ENCODE data around the gene GNB2.

GRCh38 chr7:100720671-100721504, 47.3 kb downstream of the GNB2 start:
- TF ChIP-seq SIN3A (IDR thresholded peaks at IDR 0.05; ENCODE audit: borderline replicate concordance, insufficient read depth, low read length) (no peak), POLR2AphosphoS5 (IDR thresholded peaks at IDR 0.05; ENCODE audit: low read depth, low read length) (no peak)

All from PFSK-1 (cell line).